GM19023 (cell line): ENCODE data around the gene HSDL1.
A peak's percentile ranks its signal among the peaks of the same experiment; 100 is the strongest.

Experiments used
- ATAC-seq: cut with Tn5 transposase; IDR thresholded peaks from one replicate; pipeline ENCODE4 v1.9.1; 2021; ENCODE audit warnings: mild to moderate bottlenecking, moderate library complexity; ENCODE audit not compliant: unreplicated experiment

HSDL1 gene

GRCh38 chr16:84110527-84110926 lies 34.5 kb downstream of the HSDL1 start:
- no peak for ATAC-seq

- no peak for ATAC-seq
Observed at GRCh38 chr16:84109598-84110335, 35.2 kb downstream of the HSDL1 start.

- no peak for ATAC-seq
Observed at GRCh38 chr16:84107921-84108320, 37.1 kb downstream of the HSDL1 start.

- ATAC-seq, result no peak
Observed at GRCh38 chr16:84105948-84106740, 38.8 kb downstream of the HSDL1 start.

GRCh38 chr16:84105301-84105815 lies 39.6 kb downstream of the HSDL1 start:
- ATAC-seq, result no peak

- no peak for ATAC-seq
Observed at GRCh38 chr16:84104231-84104630, 40.7 kb downstream of the HSDL1 start.

GRCh38 chr16:84103678-84104077 lies 41.3 kb downstream of the HSDL1 start:
- ATAC-seq, result no peak

GRCh38 chr16:84098939-84099338 lies 46.0 kb downstream of the HSDL1 start:
- no peak for ATAC-seq

- no peak for ATAC-seq
Observed at GRCh38 chr16:84096447-84097005, 48.5 kb downstream of the HSDL1 start.

GRCh38 chr16:84095466-84095865 lies 49.5 kb downstream of the HSDL1 start:
- no peak for ATAC-seq

- no peak for ATAC-seq
Observed at GRCh38 chr16:84093879-84094270, 51.1 kb downstream of the HSDL1 start.

GRCh38 chr16:84093120-84093878 lies 51.7 kb downstream of the HSDL1 start:
- no peak for ATAC-seq

GRCh38 chr16:84091460-84091859 lies 53.5 kb downstream of the HSDL1 start:
- no peak for ATAC-seq

GRCh38 chr16:84090211-84090610 lies 54.8 kb downstream of the HSDL1 start:
- no peak for ATAC-seq

GRCh38 chr16:84088695-84089395 lies 56.1 kb downstream of the HSDL1 start:
- ATAC-seq, result peak; percentile 84

GRCh38 chr16:84087466-84088151 lies 57.4 kb downstream of the HSDL1 start:
- no peak for ATAC-seq

GRCh38 chr16:84087001-84087400 lies 58.0 kb downstream of the HSDL1 start:
- ATAC-seq, result no peak

GRCh38 chr16:84086341-84086740 lies 58.6 kb downstream of the HSDL1 start:
- no peak for ATAC-seq

GRCh38 chr16:84085773-84086172 lies 59.2 kb downstream of the HSDL1 start:
- no peak for ATAC-seq

GRCh38 chr16:84085271-84085667 lies 59.7 kb downstream of the HSDL1 start:
- ATAC-seq, result no peak
